GM12878 (cell line): ENCODE data around the gene KIF6. TPM values are rescaled to one million over a fixed set of nuclear protein-coding genes. Genes with fewer than 3 reads are reported as not detected.

ENCODE experiments used
- ATAC-seq: fragments of 200-7000 bp; cut with Tn5 transposase; 3 replicates; pipeline ENCODE4 v1.9.1; 2020; ENCODE audit warnings: mild to moderate bottlenecking, moderate library complexity
- BruUV-seq: library from RNA; stranded (reverse); fragments of 400-500 nt; replicated peaks from 2 replicates; lab custom pipeline; 2021; lab: Mats Ljungman, UMichigan
- CTCF ChIA-PET: fragments of 300-600 bp; sonication (Branson Sonifier 250); formaldehyde crosslinking; extraction: SDS; loops from one replicate; lab custom pipeline; 2021; ENCODE audit warnings: inconsistent platforms; lab: Yijun Ruan, JAX
- POLR2A ChIA-PET: fragments of 350-600 bp; formaldehyde crosslinking; extraction: SDS; loops from one replicate; lab custom pipeline; 2021; ENCODE audit warnings: inconsistent platforms; lab: Charles Lee
- RAD21 ChIA-PET: fragments of 300-600 bp; sonication (Branson Sonifier 250); formaldehyde crosslinking; loops from one replicate; lab custom pipeline; 2023; ENCODE audit warnings: antibody characterized with exemption; ENCODE audit not compliant: unreplicated experiment; lab: Charles Lee
- SMC1A ChIA-PET: fragments of 300-600 bp; sonication (Branson Sonifier 250); formaldehyde crosslinking; loops from one replicate; lab custom pipeline; 2023; ENCODE audit not compliant: unreplicated experiment, uncharacterized antibody; lab: Charles Lee
- DNase-seq: peaks from one replicate; pipeline ENCODE4 v3.0.0-alpha.2; 2011; ENCODE audit warnings: low read depth, low spot score
- FAIRE-seq: peaks from 3 replicates; lab custom pipeline; 2011; peaks lifted over from hg19 to GRCh38; lab: Jason Lieb, UNC
- H2AFZ ChIP-seq: 2 replicates; pipeline ENCODE4 v1.6.0; 2011; ENCODE audit warnings: low read depth, low read length, control low read depth; ENCODE audit not compliant: control insufficient read depth
- H3K27ac ChIP-seq: 2 replicates; pipeline ENCODE4 v1.5.1; 2011; ENCODE audit warnings: control low read depth; ENCODE audit not compliant: control insufficient read depth, insufficient read depth
- H3K27me3 ChIP-seq, 2 experiments: replicated peaks in 1 of 2; 2 replicates each; pipeline versions ENCODE4 v1.6.0 to v1.6.1; 2011; ENCODE audit warnings: low read length in 1 of 2; ENCODE audit not compliant: control insufficient read depth in 2 of 2, insufficient read depth in 2 of 2
- H3K36me3 ChIP-seq, 2 experiments: 2 replicates each; pipeline ENCODE4 v1.5.1; 2011; ENCODE audit warnings: low read length in 1 of 2; ENCODE audit not compliant: control insufficient read depth in 2 of 2, insufficient read depth in 2 of 2
- H3K4me1 ChIP-seq: 2 replicates; pipeline ENCODE4 v1.6.1; 2011; ENCODE audit warnings: mild to moderate bottlenecking, low read length, moderate library complexity, mixed read lengths; ENCODE audit not compliant: control insufficient read depth, insufficient read depth
- H3K4me2 ChIP-seq: 2 replicates; pipeline ENCODE4 v1.6.0; 2011; ENCODE audit warnings: control low read depth; ENCODE audit not compliant: control insufficient read depth, insufficient read depth
- H3K4me3 ChIP-seq: fragments of 200-600 bp; sonication (generic); 2 replicates; pipeline ENCODE4 v1.5.1; 2016
- H3K79me2 ChIP-seq: 2 replicates; pipeline ENCODE4 v1.6.0; 2011; ENCODE audit warnings: low read length; ENCODE audit not compliant: control insufficient read depth, insufficient read depth
- H3K9ac ChIP-seq: 2 replicates; pipeline ENCODE4 v1.8.0; 2011; ENCODE audit warnings: low read length, control low read depth, mixed read lengths; ENCODE audit not compliant: control insufficient read depth, insufficient read depth
- H3K9me3 ChIP-seq: replicated peaks from 3 replicates; pipeline ENCODE4 v1.5.1; 2011; ENCODE audit warnings: mild to moderate bottlenecking, low read length; ENCODE audit not compliant: control insufficient read depth, insufficient read depth
- H4K20me1 ChIP-seq: 2 replicates; pipeline ENCODE4 v1.6.0; 2011; ENCODE audit not compliant: control insufficient read depth, insufficient read depth
- BMI1 ChIP-seq: fragments of 450-650 bp; IDR thresholded peaks from 2 replicates; pipeline ENCODE4 v1.6.1; 2016; ENCODE audit warnings: mild to moderate bottlenecking, moderate library complexity, borderline replicate concordance
- CHD2 ChIP-seq: IDR thresholded peaks from 2 replicates; pipeline ENCODE4 v1.6.1; 2011; ENCODE audit warnings: low read depth, low read length, improper control_type of control experiment, borderline replicate concordance
- JUND ChIP-seq: IDR thresholded peaks from 2 replicates; pipeline ENCODE4 v1.6.1; 2012; ENCODE audit warnings: low read depth, mild to moderate bottlenecking, low read length, improper control_type of control experiment, moderate library complexity
- KLF5 ChIP-seq: fragments of 450-650 bp; IDR thresholded peaks from 2 replicates; pipeline ENCODE4 v1.6.1; 2014; ENCODE audit warnings: mild to moderate bottlenecking; ENCODE audit not compliant: partially characterized antibody
- SIN3A ChIP-seq: IDR thresholded peaks from 2 replicates; pipeline ENCODE4 v1.6.1; 2012; ENCODE audit warnings: low read depth, low read length, improper control_type of control experiment
- ZBED1 ChIP-seq: IDR thresholded peaks from 2 replicates; pipeline ENCODE4 v1.6.1; 2016; ENCODE audit warnings: borderline replicate concordance
- WGBS: methylation state at CpG from one replicate; pipeline ENCODE4 v1.1.6; 2016; ENCODE audit warnings: low lambda C conversion rate; ENCODE audit not compliant: insufficient replicate concordance, insufficient coverage; ENCODE audit errors: missing lambda C conversion rate; 5-methylcytosine and 5-hydroxymethylcytosine counted together
- in situ Hi-C: fragments of 300-500 bp; cut with MboI; formaldehyde crosslinking; loops from 9 replicates; pipeline ENCODE4 v1.14.3; 2018; ENCODE audit warnings: mixed read lengths
- intact Hi-C: fragments of 100-400 bp; cut with micrococcal nuclease; formaldehyde crosslinking; loops from one replicate; pipeline ENCODE4 v1.14.2; 2022; ENCODE audit not compliant: unreplicated experiment
- polyA plus RNA-seq, 11 experiments: library from polyadenylated mRNA; depleted of rRNA in 4 of 11; unstranded in 6 of 11; stranded (reverse) in 5 of 11; fragments of >200 nt; fragmentation: Nextera tagmentation in 4 of 11; fragmentation: Illumina TruSeq in 1 of 11; extraction: Ambion mirVana in 4 of 11; extraction: Trizol in 1 of 11; gene quantifications; 1 replicate in 1 of 11; 2 replicates in 10 of 11; pipeline versions ENCODE4 v1.2.1 to v1.2.3, GENCODE V29; 2011 to 2016; ENCODE audit warnings: inconsistent platforms in 2 of 11, missing spikeins in 2 of 11, low read depth in 1 of 11
- total RNA-seq, 4 experiments: library from RNA; depleted of rRNA in 3 of 4; stranded (reverse); fragments of >200 nt in 3 of 4; fragmentation: Illumina TruSeq in 1 of 4; extraction: Trizol in 1 of 4; gene quantifications; 2 replicates each; pipeline versions ENCODE4 v1.2.1 to v1.2.3, GENCODE V29; 2013 to 2021
- TF ChIP-seq, protein P1 (sequence below), 3 experiments: IDR thresholded peaks in 2 of 3; conservative IDR thresholded peaks in 1 of 3; 2 replicates each; pipeline ENCODE4 v1.5.1; 2011; ENCODE audit warnings: low read depth in 3 of 3, low read length in 3 of 3, mild to moderate bottlenecking in 3 of 3, control low read depth in 2 of 3, moderate library complexity in 2 of 3, inconsistent platforms in 1 of 3, mixed read lengths in 1 of 3; ENCODE audit not compliant: control insufficient read depth in 2 of 3, insufficient read depth in 1 of 3; ENCODE audit errors: extremely low read depth in 1 of 3

Gene KIF6
- total and polyA plus RNA-seq, 10 of the 15 experiments (the other 5 are each of a cell fraction or from before 2014, with no cell fraction given) = 0.09 to 1.0 (median 0.28) TPM

DNA sequence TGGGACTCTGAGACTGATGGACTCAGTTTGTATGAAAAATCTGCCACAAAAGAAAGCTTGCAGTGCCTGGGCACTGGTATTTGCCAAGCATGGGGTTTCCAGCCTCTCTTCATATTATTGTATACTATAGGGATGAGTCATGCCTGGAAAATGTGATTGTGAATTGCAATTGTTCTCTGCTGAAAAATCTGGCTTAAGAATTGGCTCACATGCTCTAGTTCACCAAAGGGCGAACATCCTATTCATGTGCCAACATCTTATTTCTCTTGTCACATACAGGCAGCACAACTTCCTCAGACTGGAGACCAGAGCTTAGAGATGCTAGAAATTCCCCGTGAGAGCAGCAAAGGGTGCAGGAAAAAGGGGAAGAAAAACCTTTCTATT is 299.1 kb downstream of the KIF6 start:
- no peaks in the 10 kb centered on the region for H3K79me2 ChIP-seq
- no peak overlapping the region for H2AFZ ChIP-seq
- no peaks in the 10 kb centered on the region for H3K36me3 ChIP-seq
- TF ChIP-seq JUND (no peak), KLF5 (no peak), BMI1 (no peak), SIN3A (no peak), CHD2 (no peak), ZBED1 (no peak)
- TF ChIP-seq, protein P1, sequence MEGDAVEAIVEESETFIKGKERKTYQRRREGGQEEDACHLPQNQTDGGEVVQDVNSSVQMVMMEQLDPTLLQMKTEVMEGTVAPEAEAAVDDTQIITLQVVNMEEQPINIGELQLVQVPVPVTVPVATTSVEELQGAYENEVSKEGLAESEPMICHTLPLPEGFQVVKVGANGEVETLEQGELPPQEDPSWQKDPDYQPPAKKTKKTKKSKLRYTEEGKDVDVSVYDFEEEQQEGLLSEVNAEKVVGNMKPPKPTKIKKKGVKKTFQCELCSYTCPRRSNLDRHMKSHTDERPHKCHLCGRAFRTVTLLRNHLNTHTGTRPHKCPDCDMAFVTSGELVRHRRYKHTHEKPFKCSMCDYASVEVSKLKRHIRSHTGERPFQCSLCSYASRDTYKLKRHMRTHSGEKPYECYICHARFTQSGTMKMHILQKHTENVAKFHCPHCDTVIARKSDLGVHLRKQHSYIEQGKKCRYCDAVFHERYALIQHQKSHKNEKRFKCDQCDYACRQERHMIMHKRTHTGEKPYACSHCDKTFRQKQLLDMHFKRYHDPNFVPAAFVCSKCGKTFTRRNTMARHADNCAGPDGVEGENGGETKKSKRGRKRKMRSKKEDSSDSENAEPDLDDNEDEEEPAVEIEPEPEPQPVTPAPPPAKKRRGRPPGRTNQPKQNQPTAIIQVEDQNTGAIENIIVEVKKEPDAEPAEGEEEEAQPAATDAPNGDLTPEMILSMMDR (IDR thresholded peaks at IDR 0.05 in 2 of 3, conservative IDR thresholded peaks at IDR 0.05 in 1 of 3; ENCODE audit: control insufficient read depth in 2 of 3, extremely low read depth in 1 of 3, insufficient read depth in 1 of 3, low read depth in 3 of 3, low read length in 3 of 3) = no peak
- ChIA-PET POLR2A (no interaction called here), CTCF (no interaction called here), SMC1A (interaction anchor here (0.6 to 0.9 kb wide), 2 partner anchors 13 to 440 kb away, joined by 3 read pairs; no protein-coding TSS in a partner anchor), RAD21 (interaction anchor here (0.7 kb wide), 1 partner anchor 118 kb away, joined by 3 read pairs; no protein-coding TSS in a partner anchor)
- DNase-seq = no peak
- BruUV-seq = no TSS peak
- intact Hi-C loops = no loop called here
- no peak overlapping the region for H3K27ac ChIP-seq
- 47% methylated on average over 2 of the region's 2 CpGs for WGBS
- FAIRE-seq = no peak
- H3K27me3 ChIP-seq = no peaks in the 10 kb centered on the region
- H3K9ac ChIP-seq = no peak overlapping the region
- no peaks in the 10 kb centered on the region for H4K20me1 ChIP-seq
- in situ Hi-C loops = no loop called here
- no peaks in the 10 kb centered on the region; the same call in 1 of the 2 replicates for H3K4me1 ChIP-seq
- ATAC-seq = peak; percentile 52
- H3K4me2 ChIP-seq = no peak overlapping the region
- H3K9me3 ChIP-seq = no peaks in the 10 kb centered on the region
- H3K4me3 ChIP-seq = no peak overlapping the region
